ENCODE measurements around the gene PTPN11.
"Not testable (repeated sequence)": the region's sequence is repeated elsewhere in the genome, so short reads cannot be mapped to it uniquely, and the experiment has no call there.

The PTPN11 gene

DNA sequence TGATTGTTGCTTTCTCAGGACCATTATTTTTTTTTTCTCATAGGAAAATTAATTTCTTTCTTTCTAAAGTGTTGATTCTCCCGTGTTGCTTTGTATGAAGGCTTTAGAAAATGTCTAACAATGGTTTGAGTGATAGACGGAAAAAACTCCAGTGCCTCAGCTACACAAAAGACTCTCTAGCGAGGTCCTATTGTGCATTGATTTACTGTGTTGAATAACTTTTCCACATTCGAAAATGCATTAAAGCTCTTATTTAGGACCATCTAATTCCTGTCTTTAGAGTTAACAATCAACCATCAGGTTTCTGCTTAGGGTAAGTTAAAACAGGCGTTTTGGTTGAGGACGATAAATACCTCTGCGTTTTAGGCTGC, 99.6 kb downstream of the PTPN11 start:
- Histone ChIP-seq H2BK12ac (ENCODE audit: low read length in 2 of 2) (no peak overlapping the region), H4K8ac (ENCODE audit: low read length) (no peak overlapping the region), H3K79me1 (replicated peaks; ENCODE audit: low read length, poor library complexity, severe bottlenecking) (no peaks in the 10 kb centered on the region), H3K23ac (ENCODE audit: low read length in 2 of 2) (no peak overlapping the region), H4K91ac (ENCODE audit: low read length) (no peak overlapping the region), H3K27me3 (ENCODE audit: control insufficient read depth in 1 of 2, insufficient read depth in 1 of 2, low read length in 2 of 2) (peaks cover 0 to 12% of the 10 kb centered on the region in 2 experiments), H2AK5ac (ENCODE audit: low read length, severe bottlenecking) (no peak overlapping the region), H3K9ac (ENCODE audit: low read length) (no peak overlapping the region), H3K4me3 (ENCODE audit: insufficient read depth in 1 of 2, low read depth in 1 of 2, low read length in 2 of 2) (no peak overlapping the region), H2BK5ac (ENCODE audit: low read depth, low read length, poor library complexity, severe bottlenecking) (no peak overlapping the region), H3K9me3 (ENCODE audit: control insufficient read depth, low read length) (no peaks in the 10 kb centered on the region), H3K18ac (ENCODE audit: low read depth in 1 of 2, low read length in 2 of 2) (no peak overlapping the region), H3K36me3 (ENCODE audit: control insufficient read depth in 1 of 2, insufficient read depth in 2 of 2, low read depth in 1 of 2, low read length in 2 of 2) (no peaks in the 10 kb centered on the region), H3K14ac (ENCODE audit: low read length in 2 of 2) (no peak overlapping the region), H2BK120ac (ENCODE audit: low read depth, low read length) (no peak overlapping the region), H3K4ac (ENCODE audit: low read depth in 1 of 2, low read length in 2 of 2) (no peak overlapping the region), H2BK15ac (ENCODE audit: low read depth, poor library complexity, severe bottlenecking) (no peak overlapping the region), H3K4me2 (ENCODE audit: low read length, poor library complexity, severe bottlenecking) (no peak overlapping the region), H3K4me1 (ENCODE audit: control insufficient read depth, insufficient read depth, low read depth, low read length) (peaks cover 6% of the 10 kb centered on the region), H2AFZ (ENCODE audit: low read depth, low read length) (no peak overlapping the region), H3K27ac (ENCODE audit: low read length, poor library complexity, severe bottlenecking) (no peak overlapping the region)
- DNase-seq: no peak
- WGBS: 96% methylated on average over 6 of the region's 7 CpGs

DNA sequence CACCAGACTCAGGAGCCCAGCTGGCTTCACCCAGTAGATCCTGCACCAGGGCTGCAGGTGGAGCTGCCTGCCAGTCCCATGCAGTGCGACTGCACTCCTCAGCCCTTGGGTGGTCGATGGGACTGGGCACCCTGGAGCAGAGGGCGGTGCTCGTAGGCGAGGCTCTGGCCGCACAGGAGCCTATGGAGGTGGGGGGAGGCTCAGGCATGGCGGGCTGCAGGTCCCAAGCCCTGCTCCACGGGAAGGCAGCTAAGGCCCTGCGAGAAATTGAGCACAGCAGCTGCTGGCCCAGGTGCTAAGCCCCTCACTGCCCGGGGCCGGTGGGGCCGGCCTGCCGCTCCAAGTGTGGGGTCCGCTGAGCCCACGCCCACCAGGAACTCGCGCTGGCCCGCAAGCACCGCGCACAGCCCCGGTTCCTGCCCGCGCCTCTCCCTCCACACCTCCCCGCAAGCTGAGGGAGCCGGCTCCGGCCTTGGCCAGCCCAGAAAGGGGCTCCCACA, 101.1 kb downstream of the PTPN11 start:
- H3K23ac ChIP-seq (ENCODE audit: low read length in 2 of 2); H2AFZ ChIP-seq (ENCODE audit: low read depth, low read length); H3K4me2 ChIP-seq (ENCODE audit: low read length, poor library complexity, severe bottlenecking); H2AK5ac ChIP-seq (ENCODE audit: low read length, severe bottlenecking); H3K14ac ChIP-seq (ENCODE audit: low read length in 2 of 2); H3K18ac ChIP-seq (ENCODE audit: low read depth in 1 of 2, low read length in 2 of 2); H4K8ac ChIP-seq (ENCODE audit: low read length); DNase-seq; H2BK120ac ChIP-seq (ENCODE audit: low read depth, low read length); H2BK15ac ChIP-seq (ENCODE audit: low read depth, poor library complexity, severe bottlenecking); H3K9me3 ChIP-seq (ENCODE audit: control insufficient read depth, low read length); H3K4me1 ChIP-seq (ENCODE audit: control insufficient read depth, insufficient read depth, low read depth, low read length); H3K79me1 ChIP-seq (replicated peaks; ENCODE audit: low read length, poor library complexity, severe bottlenecking); H3K4me3 ChIP-seq (ENCODE audit: insufficient read depth in 1 of 2, low read depth in 1 of 2, low read length in 2 of 2); H3K4ac ChIP-seq (ENCODE audit: low read depth in 1 of 2, low read length in 2 of 2); H3K9ac ChIP-seq (ENCODE audit: low read length); H3K27ac ChIP-seq (ENCODE audit: low read length, poor library complexity, severe bottlenecking); H3K36me3 ChIP-seq (ENCODE audit: control insufficient read depth in 1 of 2, insufficient read depth in 2 of 2, low read depth in 1 of 2, low read length in 2 of 2); H4K91ac ChIP-seq (ENCODE audit: low read length); H2BK5ac ChIP-seq (ENCODE audit: low read depth, low read length, poor library complexity, severe bottlenecking); H2BK12ac ChIP-seq (ENCODE audit: low read length in 2 of 2): not testable (repeated sequence)
- H3K27me3 ChIP-seq (ENCODE audit: control insufficient read depth in 1 of 2, insufficient read depth in 1 of 2, low read length in 2 of 2): peaks cover 0 to 12% of the 10 kb centered on the region in 2 experiments
- 92% methylated on average over 23 of the region's 26 CpGs for WGBS

DNA sequence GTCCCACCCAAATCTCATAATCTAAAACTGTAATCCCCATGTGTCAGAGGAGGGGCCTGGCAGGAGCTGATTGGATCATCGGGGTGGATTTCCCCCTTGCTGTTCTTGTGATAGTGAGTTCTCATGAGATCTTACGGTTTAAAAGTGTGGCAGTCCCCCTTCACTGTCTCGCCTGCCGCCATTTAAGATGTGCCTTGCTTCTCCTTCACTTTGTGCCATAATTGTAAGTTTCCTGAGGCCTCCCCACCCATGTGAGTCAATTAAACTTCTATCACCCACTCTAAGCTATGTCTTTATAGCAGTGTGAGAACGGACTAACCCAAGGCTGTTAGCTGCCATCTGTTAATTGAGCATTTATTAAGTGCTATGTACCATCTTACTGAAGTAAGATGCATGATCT, 105.1 kb downstream of the PTPN11 start:
- Histone ChIP-seq H3K79me1 (replicated peaks; ENCODE audit: low read length, poor library complexity, severe bottlenecking) (no peaks in the 10 kb centered on the region), H2BK15ac (ENCODE audit: low read depth, poor library complexity, severe bottlenecking) (no peak overlapping the region), H2BK12ac (ENCODE audit: low read length in 2 of 2) (no peak overlapping the region), H3K23ac (ENCODE audit: low read length in 2 of 2) (no peak overlapping the region), H2BK120ac (ENCODE audit: low read depth, low read length) (no peak overlapping the region), H3K4ac (ENCODE audit: low read depth in 1 of 2, low read length in 2 of 2) (no peak overlapping the region), H3K4me1 (ENCODE audit: control insufficient read depth, insufficient read depth, low read depth, low read length) (peaks cover 3% of the 10 kb centered on the region), H2AFZ (ENCODE audit: low read depth, low read length) (no peak overlapping the region), H3K9me3 (ENCODE audit: control insufficient read depth, low read length) (no peaks in the 10 kb centered on the region), H3K36me3 (ENCODE audit: control insufficient read depth in 1 of 2, insufficient read depth in 2 of 2, low read depth in 1 of 2, low read length in 2 of 2) (no peaks in the 10 kb centered on the region), H2AK5ac (ENCODE audit: low read length, severe bottlenecking) (no peak overlapping the region), H3K14ac (ENCODE audit: low read length in 2 of 2) (no peak overlapping the region), H3K9ac (ENCODE audit: low read length) (no peak overlapping the region), H4K8ac (ENCODE audit: low read length) (no peak overlapping the region), H3K27ac (ENCODE audit: low read length, poor library complexity, severe bottlenecking) (no peak overlapping the region), H3K4me2 (ENCODE audit: low read length, poor library complexity, severe bottlenecking) (no peak overlapping the region), H2BK5ac (ENCODE audit: low read depth, low read length, poor library complexity, severe bottlenecking) (no peak overlapping the region), H4K91ac (ENCODE audit: low read length) (no peak overlapping the region), H3K4me3 (ENCODE audit: insufficient read depth in 1 of 2, low read depth in 1 of 2, low read length in 2 of 2) (no peak overlapping the region), H3K27me3 (ENCODE audit: control insufficient read depth in 1 of 2, insufficient read depth in 1 of 2, low read length in 2 of 2) (no peaks in the 10 kb centered on the region), H3K18ac (ENCODE audit: low read depth in 1 of 2, low read length in 2 of 2) (no peak overlapping the region)
- DNase-seq: no peak
- 100% methylated on average over 4 of the region's 5 CpGs for WGBS

DNA sequence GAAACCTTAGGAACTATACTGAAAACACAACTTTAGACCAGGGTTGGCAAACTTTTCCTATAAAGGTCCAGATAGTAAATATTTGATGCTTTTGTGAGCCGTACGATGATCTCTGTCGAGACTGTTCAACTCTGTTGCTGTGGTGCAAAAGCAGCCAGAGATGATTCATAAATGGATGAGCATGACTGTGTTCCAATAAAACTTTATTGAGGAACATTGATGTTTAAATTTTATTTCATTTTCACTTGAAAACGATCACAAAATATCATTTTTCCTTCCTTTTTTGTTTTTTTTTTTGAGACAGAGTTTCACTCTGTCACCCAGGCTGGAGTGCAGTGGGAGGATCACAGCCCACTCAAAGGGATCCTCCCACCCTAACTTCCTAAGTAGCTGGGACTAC, 105.5 kb downstream of the PTPN11 start:
- Histone ChIP-seq H3K9ac (ENCODE audit: low read length) (no peak overlapping the region), H2BK5ac (ENCODE audit: low read depth, low read length, poor library complexity, severe bottlenecking) (no peak overlapping the region), H2BK120ac (ENCODE audit: low read depth, low read length) (no peak overlapping the region), H2AFZ (ENCODE audit: low read depth, low read length) (no peak overlapping the region), H3K4me3 (ENCODE audit: insufficient read depth in 1 of 2, low read depth in 1 of 2, low read length in 2 of 2) (no peak overlapping the region), H3K14ac (ENCODE audit: low read length in 2 of 2) (no peak overlapping the region), H3K4ac (ENCODE audit: low read depth in 1 of 2, low read length in 2 of 2) (no peak overlapping the region), H4K91ac (ENCODE audit: low read length) (no peak overlapping the region), H2BK15ac (ENCODE audit: low read depth, poor library complexity, severe bottlenecking) (no peak overlapping the region), H2AK5ac (ENCODE audit: low read length, severe bottlenecking) (no peak overlapping the region), H3K9me3 (ENCODE audit: control insufficient read depth, low read length) (no peaks in the 10 kb centered on the region), H3K36me3 (ENCODE audit: control insufficient read depth in 1 of 2, insufficient read depth in 2 of 2, low read depth in 1 of 2, low read length in 2 of 2) (no peaks in the 10 kb centered on the region), H3K27ac (ENCODE audit: low read length, poor library complexity, severe bottlenecking) (no peak overlapping the region), H3K79me1 (replicated peaks; ENCODE audit: low read length, poor library complexity, severe bottlenecking) (no peaks in the 10 kb centered on the region), H3K4me1 (ENCODE audit: control insufficient read depth, insufficient read depth, low read depth, low read length) (peaks cover 3% of the 10 kb centered on the region), H2BK12ac (ENCODE audit: low read length in 2 of 2) (no peak overlapping the region), H3K18ac (ENCODE audit: low read depth in 1 of 2, low read length in 2 of 2) (no peak overlapping the region), H3K4me2 (ENCODE audit: low read length, poor library complexity, severe bottlenecking) (no peak overlapping the region), H3K23ac (ENCODE audit: low read length in 2 of 2) (no peak overlapping the region), H3K27me3 (ENCODE audit: control insufficient read depth in 1 of 2, insufficient read depth in 1 of 2, low read length in 2 of 2) (no peaks in the 10 kb centered on the region), H4K8ac (ENCODE audit: low read length) (no peak overlapping the region)
- 93% methylated on average over 4 of the region's 4 CpGs for WGBS
- DNase-seq: no peak

Data from mesenchymal stem cell (in vitro differentiated cells and primary cell).